Keratinocyte (primary cell): ENCODE results near the gene NUAK2. TPM values are rescaled to one million over a fixed set of nuclear protein-coding genes. Genes with fewer than 3 reads are reported as not detected.

ENCODE experiments used
- DNase-seq: peaks from one replicate; pipeline ENCODE4 v3.0.0-alpha.2; 2011; ENCODE audit warnings: low read depth, missing footprints, low spot score
- FAIRE-seq: peaks from 2 replicates; lab custom pipeline; 2011; peaks lifted over from hg19 to GRCh38; lab: Jason Lieb, UNC
- H2AFZ ChIP-seq: 2 replicates; pipeline ENCODE4 v1.6.0; 2012; ENCODE audit warnings: low read length, control low read depth, inconsistent platforms; ENCODE audit not compliant: control insufficient read depth
- H3K27ac ChIP-seq: 2 replicates; pipeline ENCODE4 v1.5.1; 2011; ENCODE audit warnings: low read length; ENCODE audit not compliant: control insufficient read depth, insufficient read depth
- H3K27me3 ChIP-seq: 3 replicates; pipeline ENCODE4 v1.6.0; 2011; ENCODE audit warnings: low read length; ENCODE audit not compliant: control insufficient read depth, insufficient read depth; ENCODE audit errors: extremely low read depth
- H3K36me3 ChIP-seq, 2 experiments: 2 replicates in 1 of 2; 3 replicates in 1 of 2; pipeline ENCODE4 v1.5.1; 2011; ENCODE audit warnings: low read length in 2 of 2, mild to moderate bottlenecking in 1 of 2; ENCODE audit not compliant: control insufficient read depth in 2 of 2, insufficient read depth in 2 of 2; ENCODE audit errors: extremely low read depth in 1 of 2
- H3K4me1 ChIP-seq: 3 replicates; pipeline ENCODE4 v1.5.1; 2011; ENCODE audit warnings: low read length; ENCODE audit not compliant: control insufficient read depth, insufficient read depth; ENCODE audit errors: extremely low read depth
- H3K4me2 ChIP-seq: 3 replicates; pipeline ENCODE4 v1.6.0; 2011; ENCODE audit warnings: low read depth, low read length; ENCODE audit not compliant: control insufficient read depth, insufficient read depth; ENCODE audit errors: extremely low read depth
- H3K4me3 ChIP-seq, 3 experiments: fragments of 200-600 bp in 1 of 3; sonication (generic) in 1 of 3; 2 replicates in 2 of 3; 3 replicates in 1 of 3; pipeline ENCODE4 v1.5.1; 2011 to 2016; ENCODE audit warnings: low read length in 3 of 3, mild to moderate bottlenecking in 3 of 3, control low read depth in 2 of 3, inconsistent platforms in 1 of 3, low read depth in 1 of 3, mixed read lengths in 1 of 3, mixed run types in 1 of 3, moderate library complexity in 1 of 3; ENCODE audit not compliant: control insufficient read depth in 2 of 3, insufficient read depth in 2 of 3; ENCODE audit errors: extremely low read depth in 1 of 3
- H3K79me2 ChIP-seq: 2 replicates; pipeline ENCODE4 v1.6.0; 2012; ENCODE audit warnings: low read length; ENCODE audit not compliant: control insufficient read depth, insufficient read depth
- H3K9ac ChIP-seq: 3 replicates; pipeline ENCODE4 v1.6.0; 2011; ENCODE audit warnings: low read length; ENCODE audit not compliant: control insufficient read depth, insufficient read depth; ENCODE audit errors: extremely low read depth
- H3K9me1 ChIP-seq: 3 replicates; pipeline ENCODE4 v1.6.0; 2011; ENCODE audit warnings: low read length; ENCODE audit not compliant: control insufficient read depth, insufficient read depth; ENCODE audit errors: extremely low read depth
- H3K9me3 ChIP-seq: 2 replicates; pipeline ENCODE4 v1.5.1; 2012; ENCODE audit warnings: low read depth, low read length; ENCODE audit not compliant: control insufficient read depth
- H4K20me1 ChIP-seq: 3 replicates; pipeline ENCODE4 v1.6.0; 2011; ENCODE audit warnings: low read length; ENCODE audit not compliant: control insufficient read depth, insufficient read depth; ENCODE audit errors: extremely low read depth
- EZH2 ChIP-seq: IDR thresholded peaks from one replicate; pipeline ENCODE4 v1.6.1; 2012; ENCODE audit warnings: inconsistent platforms, mild to moderate bottlenecking, low read length, moderate library complexity
- dilution Hi-C: fragments of 300-500 bp; cut with MboI; formaldehyde crosslinking; loops from one replicate; pipeline ENCODE4 v1.7.0; 2020; ENCODE audit warnings: low sequenced_read_pairs; ENCODE audit not compliant: extremely low pct_ligation_motif_present
- polyA plus RNA-seq, 5 experiments: library from polyadenylated mRNA; depleted of rRNA in 3 of 5; stranded (reverse) in 3 of 5; stranded (forward) in 1 of 5; unstranded in 1 of 5; fragments of >200 nt; gene quantifications; 1 replicate in 1 of 5; 2 replicates in 3 of 5; 3 replicates in 1 of 5; pipeline versions ENCODE4 v1.2.1 to v1.2.3, GENCODE V29; 2011 to 2012; ENCODE audit warnings: missing spikeins in 2 of 5, low read depth in 1 of 5, low replicate concordance in 1 of 5
- TF ChIP-seq, protein P1 (sequence below), 3 experiments: IDR thresholded peaks in 1 of 3; conservative IDR thresholded peaks in 1 of 3; optimal IDR thresholded peaks in 1 of 3; 2 replicates in 2 of 3; 3 replicates in 1 of 3; pipeline versions ENCODE3 to v1.5.1; 2011; ENCODE audit warnings: low read length in 3 of 3, mild to moderate bottlenecking in 3 of 3, moderate library complexity in 2 of 3, control low read depth in 1 of 3, inconsistent platforms in 1 of 3; ENCODE audit not compliant: insufficient read depth in 2 of 3; ENCODE audit errors: extremely low read depth in 1 of 3

Gene NUAK2
- polyA plus RNA-seq, 1 donor (not counting 4 experiments of a cell fraction or from before 2014, with no cell fraction given), result 3.9 TPM

DNA sequence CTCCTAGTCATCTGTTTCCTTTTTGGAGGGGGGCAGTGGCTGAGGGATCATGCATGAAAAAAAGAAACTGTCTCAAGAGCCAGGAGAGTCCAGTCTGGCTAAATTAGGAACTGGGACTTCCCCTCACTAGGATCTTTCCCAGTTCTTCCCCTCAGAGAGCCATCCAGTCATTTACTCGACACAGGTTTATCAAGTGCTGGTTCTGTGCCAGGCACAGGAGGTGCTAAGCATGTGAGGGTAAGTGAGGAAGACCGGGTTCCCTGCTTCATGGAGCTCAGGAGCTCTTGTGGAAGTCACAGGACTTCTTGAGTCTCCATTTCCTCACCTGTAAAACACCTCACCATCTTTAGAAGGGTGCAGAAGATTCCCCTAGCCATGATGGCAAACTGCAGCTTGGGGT is 8.6 kb upstream of the NUAK2 start:
- dilution Hi-C loops, result no loop called here
- no peak for TF ChIP-seq EZH2
- TF ChIP-seq, protein P1, sequence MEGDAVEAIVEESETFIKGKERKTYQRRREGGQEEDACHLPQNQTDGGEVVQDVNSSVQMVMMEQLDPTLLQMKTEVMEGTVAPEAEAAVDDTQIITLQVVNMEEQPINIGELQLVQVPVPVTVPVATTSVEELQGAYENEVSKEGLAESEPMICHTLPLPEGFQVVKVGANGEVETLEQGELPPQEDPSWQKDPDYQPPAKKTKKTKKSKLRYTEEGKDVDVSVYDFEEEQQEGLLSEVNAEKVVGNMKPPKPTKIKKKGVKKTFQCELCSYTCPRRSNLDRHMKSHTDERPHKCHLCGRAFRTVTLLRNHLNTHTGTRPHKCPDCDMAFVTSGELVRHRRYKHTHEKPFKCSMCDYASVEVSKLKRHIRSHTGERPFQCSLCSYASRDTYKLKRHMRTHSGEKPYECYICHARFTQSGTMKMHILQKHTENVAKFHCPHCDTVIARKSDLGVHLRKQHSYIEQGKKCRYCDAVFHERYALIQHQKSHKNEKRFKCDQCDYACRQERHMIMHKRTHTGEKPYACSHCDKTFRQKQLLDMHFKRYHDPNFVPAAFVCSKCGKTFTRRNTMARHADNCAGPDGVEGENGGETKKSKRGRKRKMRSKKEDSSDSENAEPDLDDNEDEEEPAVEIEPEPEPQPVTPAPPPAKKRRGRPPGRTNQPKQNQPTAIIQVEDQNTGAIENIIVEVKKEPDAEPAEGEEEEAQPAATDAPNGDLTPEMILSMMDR (optimal IDR thresholded peaks at IDR 0.05 in 1 of 3, IDR thresholded peaks at IDR 0.05 in 1 of 3, conservative IDR thresholded peaks at IDR 0.05 in 1 of 3; ENCODE audit: extremely low read depth in 1 of 3, insufficient read depth in 2 of 3, low read length in 3 of 3), result no peak
- Histone ChIP-seq H3K4me2 (no peak overlapping the region), H3K27ac (no peak overlapping the region), H3K4me1 (peaks cover 2% of the 10 kb centered on the region), H3K9me1 (no peaks in the 10 kb centered on the region), H3K27me3 (peaks cover 17% of the 10 kb centered on the region), H4K20me1 (no peaks in the 10 kb centered on the region), H3K9me3 (no peaks in the 10 kb centered on the region), H3K79me2 (no peaks in the 10 kb centered on the region), H3K36me3 (no peaks in the 10 kb centered on the region), H3K9ac (no peak overlapping the region), H3K4me3 (no peak overlapping the region), H2AFZ (no peak overlapping the region)
- DNase-seq (no peak), FAIRE-seq (no peak)

DNA sequence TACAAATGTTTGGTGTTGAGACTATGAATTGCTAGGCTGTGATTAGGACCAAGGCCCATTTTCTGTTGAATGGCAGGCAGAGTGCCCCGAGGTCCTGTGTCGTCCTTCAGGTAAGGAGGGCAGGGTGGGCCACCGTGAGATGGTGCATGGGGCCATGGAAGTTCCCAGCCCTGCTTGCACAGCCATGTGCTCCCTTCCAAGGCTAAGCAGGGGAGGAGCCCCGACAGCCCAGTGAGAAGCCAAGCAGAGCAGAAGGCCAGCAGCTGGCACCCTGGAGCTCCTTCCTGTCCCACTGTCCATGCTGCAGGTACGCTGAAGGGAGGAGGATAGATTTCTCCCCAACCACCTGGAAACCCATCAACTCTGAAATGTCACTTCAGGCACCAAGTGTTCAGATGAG is 8.2 kb upstream of the NUAK2 start:
- Histone ChIP-seq H3K9me1 (no peaks in the 10 kb centered on the region), H4K20me1 (no peaks in the 10 kb centered on the region), H3K9ac (no peak overlapping the region), H3K36me3 (no peaks in the 10 kb centered on the region), H3K27me3 (peaks cover 17% of the 10 kb centered on the region), H3K27ac (no peak overlapping the region), H3K9me3 (no peaks in the 10 kb centered on the region), H2AFZ (no peak overlapping the region), H3K79me2 (no peaks in the 10 kb centered on the region), H3K4me2 (no peak overlapping the region), H3K4me1 (peaks cover 7% of the 10 kb centered on the region), H3K4me3 (no peak overlapping the region)
- no peak for DNase-seq
- FAIRE-seq, result no peak
- TF ChIP-seq, protein P1 (optimal IDR thresholded peaks at IDR 0.05 in 1 of 3, IDR thresholded peaks at IDR 0.05 in 1 of 3, conservative IDR thresholded peaks at IDR 0.05 in 1 of 3; ENCODE audit: extremely low read depth in 1 of 3, insufficient read depth in 2 of 3, low read length in 3 of 3), result no peak
- no peak for TF ChIP-seq EZH2
- dilution Hi-C loops, result no loop called here
